ENCODE results near the gene COX6B2.

GRCh38 chr19:55305491-55305890 is 49.0 kb downstream of the COX6B2 start:
- TF ChIP-seq CTCF (IDR thresholded peaks at IDR 0.05), result no peak
- no peak for TF ChIP-seq POLR2A (IDR thresholded peaks at IDR 0.05)

Data from vagina (tissue), 2 donors.